Heart left ventricle (tissue), 16 donors: Measurements from ENCODE around the gene FOXL2NB. TPM values are rescaled to one million over a fixed set of nuclear protein-coding genes. Genes with fewer than 3 reads are reported as not detected.

Source experiments
- ATAC-seq, 4 donors: fragments of 200-7000 bp; cut with Tn5 transposase; one replicate each; pipeline ENCODE4 v1.9.1; 2020 to 2022; ENCODE audit warnings: moderate library complexity in 4 of 4, mild to moderate bottlenecking in 3 of 4, moderate number of reproducible peaks in 1 of 4
- DNase-seq, 5 donors: peaks; one replicate each; pipeline ENCODE4 v3.0.0-alpha.2; 2020
- H3K27ac ChIP-seq, 12 donors: fragments of 200-600 bp; sonication (generic) in 4 of 12; one replicate each; pipeline versions ENCODE4 v1.5.0 to v1.8.0; 2016 to 2022; ENCODE audit warnings: mild to moderate bottlenecking in 2 of 12
- H3K27me3 ChIP-seq, 9 donors: fragments of 200-600 bp; sonication (generic) in 2 of 9; one replicate each; pipeline versions ENCODE4 v1.5.1 to v1.8.0; 2016 to 2022; ENCODE audit warnings: mild to moderate bottlenecking in 3 of 9
- H3K36me3 ChIP-seq, 9 donors: fragments of 200-600 bp; sonication (generic) in 2 of 9; one replicate each; pipeline versions ENCODE4 v1.5.0 to v1.8.0; 2018 to 2022; ENCODE audit warnings: mild to moderate bottlenecking in 2 of 9
- H3K4me1 ChIP-seq, 12 donors: fragments of 200-600 bp; sonication (generic) in 4 of 12; one replicate each; pipeline versions ENCODE4 v1.5.0 to v1.8.0; 2016 to 2022; ENCODE audit warnings: mild to moderate bottlenecking in 3 of 12
- H3K4me3 ChIP-seq, 12 donors: fragments of 200-600 bp; sonication (generic) in 4 of 12; one replicate each; pipeline versions ENCODE4 v1.5.0 to v1.8.0; 2017 to 2022; ENCODE audit warnings: mild to moderate bottlenecking in 9 of 12, moderate library complexity in 4 of 12
- H3K9me3 ChIP-seq, 12 donors: fragments of 200-600 bp; sonication (generic) in 4 of 12; one replicate each; pipeline versions ENCODE4 v1.5.0 to v1.8.0; 2016 to 2022; ENCODE audit warnings: mild to moderate bottlenecking in 1 of 12
- CTCF ChIP-seq, 12 donors: fragments of 200-600 bp; sonication (generic) in 4 of 12; IDR thresholded peaks; one replicate each; pipeline versions ENCODE4 v1.5.0 to v1.8.0; 2018 to 2022; ENCODE audit warnings: antibody characterized with exemption in 12 of 12, mild to moderate bottlenecking in 5 of 12
- POLR2A ChIP-seq, 2 donors: fragments of 450-650 bp; IDR thresholded peaks; one replicate each; pipeline ENCODE4 v1.6.1; 2017; ENCODE audit warnings: antibody characterized with exemption in 2 of 2, mild to moderate bottlenecking in 2 of 2, moderate library complexity in 2 of 2
- WGBS, 4 donors: extraction: QIAGEN DNeasy Blood & Tissue Kit in 2 of 4; methylation state at CpG; one replicate each; pipeline versions ENCODE4 v1.1.5 to v1.1.7; 2013 to 2018; 5-methylcytosine and 5-hydroxymethylcytosine counted together
- intact Hi-C, 10 donors: fragments of 100-400 bp; cut with DNase I; formaldehyde crosslinking; loops; one replicate each; pipeline versions ENCODE4 v1.11.1 to v1.14.2; 2022
- polyA plus RNA-seq, 2 donors: library from polyadenylated mRNA; stranded (reverse); fragments of 200-250 nt; gene quantifications; one replicate each; pipeline ENCODE4 v1.2.3, GENCODE V29; 2013
- total RNA-seq, 9 donors: library from RNA; depleted of rRNA in 2 of 9; stranded (reverse); fragments of >200 nt in 2 of 9; fragmentation: NEBNext Ultra II Directional in 3 of 9; extraction: Animal tissue kit (Norgen Biotek cat#: 25700) in 3 of 9; gene quantifications; one replicate each; pipeline versions ENCODE4 v1.1.0 to v1.2.4, GENCODE V29; 2016 to 2023
- donor health status: ischemic (EF 13 %, LVEDD 7.1; RV severe dilation, severe dysfunction).
- donor health status: healthy with polysubstance abuse.
- donor health status: DM: no; HTN: yes; CAD: no.
- donor health status: DM: no; HTN: no; CAD: no.
- donor health status: ischemic (EF 25% LVEDD 6.9; RV normal size, moderate dysfunction).
- donor health status: ischemic (EF 25% LVEDD 5.7; RV mildly dilated, moderate dysfunction).
- donor health status: healthy.
- donor health status: DM: yes; HTN: yes; CAD: no.
- donor health status: ischemic (EF 35%, LVEDD 5.7; RV mildly dilated, moderate dysfunction).
- donor health status: nonischemic (EF 11% LVEDD 7.7; RV severe dilation, severe dysfunction).
- donor health status: DM: yes; HTN: yes; CAD: no.
- donor health status: PGD.
- donor health status: ischemic (EF 29% LVEDD 5.4; RV normal size, mild dysfunction).
- donor health status: nonischemic (EF 23%, LVEDD 6.1; RV moderate dilation, normal function).

Gene FOXL2NB
- total and polyA plus RNA-seq, 11 donors: 0.25 TPM; not detected in 10

DNA sequence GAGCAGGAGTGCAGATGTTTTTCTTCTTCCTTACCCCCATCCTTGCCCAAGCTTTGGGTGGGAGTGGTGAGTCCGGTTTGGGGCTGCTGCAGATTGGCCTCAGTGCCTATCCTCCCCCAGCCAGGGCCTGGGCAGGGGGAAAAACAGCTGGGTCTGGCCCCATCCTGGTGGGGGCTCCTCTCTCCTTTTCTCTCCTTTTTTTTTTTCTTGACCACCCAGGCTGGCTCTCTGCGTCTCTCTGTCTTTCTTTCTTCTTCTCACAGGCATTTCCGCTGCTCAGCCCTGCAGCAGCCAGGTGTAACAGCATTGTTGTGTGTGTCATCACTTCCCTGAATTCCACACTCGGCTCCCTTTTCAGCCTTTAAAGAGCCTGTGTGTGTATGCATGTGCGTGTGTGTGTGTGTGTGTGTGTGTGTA is 2.0 kb downstream of the FOXL2NB start:
- WGBS, 4 donors: 58 to 72% (median 68%) methylated on average over 5 of the region's 5 CpGs
- peaks cover 11 to 50% (median 35%) of the 10 kb centered on the region in 12 donors for H3K4me1 ChIP-seq
- intact Hi-C loops: no loop called here
- no peak overlapping the region for H3K4me3 ChIP-seq
- TF ChIP-seq POLR2A (IDR thresholded peaks at IDR 0.05) (no peak), CTCF (IDR thresholded peaks at IDR 0.05) (no peak)
- H3K27ac ChIP-seq: no peak overlapping the region
- ATAC-seq (no peak), DNase-seq (no peak)
- H3K36me3 ChIP-seq: no peaks in the 10 kb centered on the region
- H3K27me3 ChIP-seq: peaks cover 49 to 96% (median 84%) of the 10 kb centered on the region in 9 donors
- no peaks in the 10 kb centered on the region for H3K9me3 ChIP-seq

- 5 to 14% (median 10%) methylated on average over 24 to 27 of the region's 27 CpGs for WGBS, 4 donors
- H3K36me3 ChIP-seq: no peaks in the 10 kb centered on the region
- intact Hi-C loops: loop anchor here in 1 of 10 donors (5.0 kb wide), 1 partner anchor 158 kb away; no protein-coding TSS in a partner anchor
- H3K4me1 ChIP-seq: peaks cover 11 to 45% (median 31%) of the 10 kb centered on the region in 12 donors
- peak overlapping the region in 11 of 12 donors; percentile 14 to 50 (median 40) for H3K4me3 ChIP-seq
- TF ChIP-seq CTCF (IDR thresholded peaks at IDR 0.05): no peak
- no peak for TF ChIP-seq POLR2A (IDR thresholded peaks at IDR 0.05)
- no peak for ATAC-seq
- DNase-seq: no peak
- peaks cover 44 to 96% (median 82%) of the 10 kb centered on the region in 9 donors for H3K27me3 ChIP-seq
- H3K9me3 ChIP-seq: no peaks in the 10 kb centered on the region
- H3K27ac ChIP-seq: no peak overlapping the region
These were observed 2.5 kb downstream of the FOXL2NB start for GRCh38 chr3:138949445-138950005.

DNA sequence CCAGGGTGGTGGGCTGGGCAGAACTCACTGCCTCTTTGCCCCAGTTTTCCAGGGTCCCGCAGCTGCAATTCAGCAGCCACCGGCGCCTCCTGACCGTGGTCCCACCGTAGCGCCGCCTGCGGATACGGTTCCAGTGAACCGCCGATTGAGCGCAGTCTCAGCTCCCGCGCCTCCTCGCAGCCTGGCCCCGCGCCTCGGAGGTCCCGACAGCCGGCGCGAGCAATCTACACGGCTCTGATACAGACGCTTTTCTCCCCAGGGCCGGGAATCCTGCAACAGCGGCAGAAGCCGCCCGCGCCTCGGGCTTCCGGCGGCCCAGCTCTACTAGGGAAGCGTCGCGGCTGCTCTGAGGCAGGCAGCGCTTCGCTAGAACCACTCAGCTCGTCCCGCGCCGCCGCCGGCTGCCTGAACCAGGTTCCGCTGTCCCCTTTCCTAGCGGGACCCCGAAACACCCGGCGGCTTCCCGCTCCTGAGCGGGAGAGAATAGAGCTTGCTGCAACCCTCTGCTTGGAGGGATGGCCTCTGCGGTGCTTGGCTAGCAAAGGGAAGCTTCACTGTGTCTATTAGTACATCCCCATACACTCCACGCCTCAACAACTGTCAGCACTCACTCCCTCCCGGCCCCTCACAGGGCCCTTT is 3.1 kb downstream of the FOXL2NB start:
- Histone ChIP-seq H3K4me3 (peak overlapping the region; percentile 14 to 50 (median 39)), H3K9me3 (no peaks in the 10 kb centered on the region), H3K27ac (no peak overlapping the region), H3K36me3 (no peaks in the 10 kb centered on the region), H3K4me1 (peaks cover 7 to 39% (median 26%) of the 10 kb centered on the region in 12 donors), H3K27me3 (peaks cover 38 to 96% (median 82%) of the 10 kb centered on the region in 9 donors)
- ATAC-seq (peak in 3 of 4 donors; percentile 47 to 64 (median 62)), DNase-seq (no peak)
- intact Hi-C loops: loop anchor here in 1 of 10 donors (5.0 kb wide), 1 partner anchor 157 kb away; no protein-coding TSS in a partner anchor
- TF ChIP-seq POLR2A (IDR thresholded peaks at IDR 0.05): no peak
- TF ChIP-seq CTCF (IDR thresholded peaks at IDR 0.05): no peak
- WGBS, 4 donors: 1 to 10% (median 2%) methylated on average over 3 to 53 of the region's 53 CpGs

DNA sequence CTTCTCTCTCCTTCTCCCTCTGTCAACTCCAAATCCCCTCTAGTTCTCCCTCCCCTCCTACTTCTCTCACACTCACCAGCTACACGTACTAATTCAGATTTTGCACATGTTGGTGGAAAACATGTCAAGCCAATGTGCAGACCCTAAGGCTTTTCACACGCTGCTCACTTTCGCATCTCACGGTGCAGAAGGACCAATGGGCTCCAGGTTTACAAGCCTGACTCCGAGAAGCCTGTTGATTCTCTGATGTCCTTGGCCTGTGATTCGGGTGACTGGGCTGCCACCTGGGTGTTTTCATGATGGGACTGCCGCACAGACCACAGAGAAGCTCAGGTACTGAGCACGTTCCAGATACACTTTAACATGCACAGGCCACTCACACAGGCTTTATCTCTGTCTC is 3.7 kb downstream of the FOXL2NB start:
- ATAC-seq (no peak), DNase-seq (no peak)
- Histone ChIP-seq H3K27me3 (peaks cover 37 to 97% (median 83%) of the 10 kb centered on the region in 9 donors), H3K4me1 (peaks cover 4 to 34% (median 25%) of the 10 kb centered on the region in 12 donors), H3K9me3 (no peaks in the 10 kb centered on the region), H3K27ac (no peak overlapping the region), H3K4me3 (peak overlapping the region in 2 of 12 donors; percentile 38 to 50), H3K36me3 (no peaks in the 10 kb centered on the region)
- TF ChIP-seq POLR2A (IDR thresholded peaks at IDR 0.05) (no peak), CTCF (IDR thresholded peaks at IDR 0.05) (no peak)
- intact Hi-C loops: loop anchor here in 1 of 10 donors (5.0 kb wide), 1 partner anchor 157 kb away; no protein-coding TSS in a partner anchor
- WGBS, 4 donors: 81 to 90% (median 88%) methylated on average over 7 to 8 of the region's 8 CpGs
